NCI-H128 (cell line): ENCODE results near the gene PUSL1.

ENCODE experiments used
- DNase-seq: peaks from one replicate; lab custom pipeline; 2025; ENCODE audit not compliant: unreplicated experiment; lab: John Stamatoyannopoulos, UW

Gene PUSL1

GRCh38 chr1:1294250-1294890 is 14.0 kb upstream of the PUSL1 start:
- no peak for DNase-seq

- no peak for DNase-seq
These were observed 13.1 kb upstream of the PUSL1 start for GRCh38 chr1:1295154-1295923.

DNA sequence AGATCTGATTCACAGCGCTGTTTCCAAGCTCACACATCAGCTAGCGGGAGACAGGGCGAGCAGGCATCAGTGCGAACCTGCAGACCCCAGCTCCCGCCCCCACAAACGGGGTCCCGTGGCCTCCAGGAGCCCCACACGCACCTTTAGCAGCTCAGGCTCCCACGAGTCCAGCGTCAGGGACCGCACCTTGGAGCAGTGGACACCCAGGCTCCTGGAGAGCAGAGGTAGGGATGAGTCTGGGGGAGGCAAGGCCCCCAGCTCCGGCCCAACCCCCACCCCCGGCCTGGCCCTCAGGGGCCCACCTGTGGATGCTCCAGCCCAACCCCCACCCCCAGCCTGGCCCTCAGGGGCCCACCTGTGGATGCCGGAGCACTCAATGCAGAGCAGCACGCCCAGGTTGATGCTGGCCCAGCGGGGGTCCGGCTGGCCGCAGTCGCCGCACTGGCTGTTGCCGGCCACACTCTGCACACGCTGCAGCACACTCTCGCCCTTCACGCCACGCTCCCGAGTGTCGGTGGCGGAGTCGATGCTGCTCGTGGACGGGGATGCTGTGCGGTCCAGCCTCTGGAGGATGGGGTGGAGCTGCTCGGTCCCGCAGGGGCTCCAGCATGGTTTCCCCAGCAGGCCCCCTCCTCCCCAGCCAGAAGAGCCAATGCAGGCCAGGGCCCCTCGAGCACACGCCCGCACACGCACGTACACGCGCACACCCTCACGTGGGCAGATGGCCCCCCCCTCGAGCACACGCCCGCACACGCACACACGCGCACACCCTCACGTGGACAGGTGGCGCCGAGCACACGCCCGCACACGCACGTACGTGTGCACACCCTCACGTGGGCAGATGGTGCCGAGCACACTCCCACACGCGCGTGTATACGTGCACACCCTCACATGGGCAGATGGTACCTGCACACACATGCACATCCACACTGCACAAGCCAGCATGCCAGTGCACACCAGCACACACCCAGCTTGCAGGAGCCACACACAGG is 12.0 kb upstream of the PUSL1 start:
- DNase-seq: no peak

DNA sequence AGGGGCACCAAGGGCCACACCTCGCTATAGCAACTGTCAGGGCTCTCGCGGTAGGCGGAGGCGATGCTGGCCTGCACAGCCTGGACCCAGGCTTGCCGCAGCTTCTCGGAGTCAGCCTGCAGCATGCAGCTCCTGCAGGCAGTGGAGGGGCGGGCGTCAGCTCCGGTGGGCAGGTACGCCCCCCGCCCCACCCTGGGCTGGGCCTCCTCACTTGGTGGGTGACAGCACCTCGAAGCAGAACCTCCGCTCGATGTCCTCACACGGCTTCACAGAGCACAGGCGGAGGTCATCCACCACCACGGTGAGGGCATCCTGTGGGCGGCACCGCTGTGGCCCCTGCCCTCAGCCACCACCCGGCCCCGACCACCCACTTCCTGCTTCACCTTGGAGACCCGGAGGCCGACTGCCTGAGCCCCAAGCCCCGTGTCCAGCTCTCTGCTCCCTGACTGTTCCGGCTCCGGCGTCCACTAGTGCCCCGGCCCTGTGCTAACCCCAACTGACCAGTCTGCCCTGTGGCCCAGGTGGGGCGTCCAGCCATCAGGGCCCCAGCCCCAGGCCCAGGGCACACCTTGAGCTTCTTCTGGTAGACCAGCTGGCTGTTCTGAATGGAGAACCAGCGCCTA is 10.5 kb upstream of the PUSL1 start:
- no peak for DNase-seq

GRCh38 chr1:1298861-1299685 is 9.3 kb upstream of the PUSL1 start:
- no peak for DNase-seq

DNA sequence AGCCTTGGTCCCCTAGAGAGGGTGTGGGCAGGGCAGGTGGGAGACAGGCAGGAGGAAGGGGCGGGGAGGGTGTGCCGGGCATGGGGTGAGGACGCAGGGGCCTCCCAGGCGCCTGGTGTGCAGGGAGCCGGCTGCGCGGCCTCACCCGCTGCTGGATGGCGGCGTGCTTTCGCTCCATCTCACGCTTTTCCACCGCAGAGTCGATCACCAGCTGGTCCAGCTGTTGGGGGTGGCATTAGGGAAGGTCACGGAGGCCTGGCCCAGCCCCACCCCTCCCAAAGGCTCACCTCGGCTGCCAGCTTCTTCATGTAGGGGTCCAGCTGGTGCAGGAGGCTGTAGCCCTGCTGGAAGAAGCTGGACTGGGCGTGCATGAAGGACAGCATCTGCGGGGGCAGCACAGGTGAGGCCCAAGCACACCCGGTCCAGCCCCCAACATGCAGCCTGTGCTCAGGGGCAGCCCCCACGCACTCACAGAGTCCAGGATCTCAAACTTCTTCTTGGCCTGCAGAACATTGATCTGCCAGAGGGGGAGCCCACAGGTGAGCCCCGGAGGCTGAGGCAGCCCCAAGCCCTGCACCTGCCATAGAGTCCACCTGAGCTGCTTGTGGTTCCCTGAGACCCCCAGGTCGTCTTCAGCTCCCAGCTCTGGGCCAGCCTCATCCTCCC is 8.6 kb upstream of the PUSL1 start:
- DNase-seq: no peak

DNA sequence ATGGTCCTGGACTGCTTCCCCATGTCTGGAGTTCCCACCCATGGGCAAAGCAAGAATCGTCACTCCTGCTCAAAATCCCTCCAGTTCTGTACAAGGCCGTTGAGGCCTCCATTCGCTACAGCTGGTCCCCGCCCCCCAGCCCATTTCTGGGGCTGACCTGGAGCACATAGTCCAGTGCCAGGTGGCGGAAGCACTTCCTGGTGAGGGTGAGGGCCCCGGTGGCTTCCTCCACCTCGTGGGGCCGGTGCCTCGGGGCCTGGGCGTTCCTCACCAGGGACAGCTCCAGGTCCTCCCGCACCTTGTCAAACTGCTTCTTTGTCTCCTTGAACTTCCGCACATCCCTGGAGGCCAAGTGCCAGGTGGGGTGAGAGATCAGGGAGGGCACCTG is 8.1 kb upstream of the PUSL1 start:
- DNase-seq: no peak

GRCh38 chr1:1302006-1302430 is 6.4 kb upstream of the PUSL1 start:
- DNase-seq: no peak

GRCh38 chr1:1302951-1303509 is 5.4 kb upstream of the PUSL1 start:
- no peak for DNase-seq

GRCh38 chr1:1303736-1304135 is 4.7 kb upstream of the PUSL1 start:
- DNase-seq: no peak

GRCh38 chr1:1304331-1305299 is 3.8 kb upstream of the PUSL1 start:
- DNase-seq: peak; percentile 51

GRCh38 chr1:1305300-1306069 is 2.9 kb upstream of the PUSL1 start:
- no peak for DNase-seq

DNA sequence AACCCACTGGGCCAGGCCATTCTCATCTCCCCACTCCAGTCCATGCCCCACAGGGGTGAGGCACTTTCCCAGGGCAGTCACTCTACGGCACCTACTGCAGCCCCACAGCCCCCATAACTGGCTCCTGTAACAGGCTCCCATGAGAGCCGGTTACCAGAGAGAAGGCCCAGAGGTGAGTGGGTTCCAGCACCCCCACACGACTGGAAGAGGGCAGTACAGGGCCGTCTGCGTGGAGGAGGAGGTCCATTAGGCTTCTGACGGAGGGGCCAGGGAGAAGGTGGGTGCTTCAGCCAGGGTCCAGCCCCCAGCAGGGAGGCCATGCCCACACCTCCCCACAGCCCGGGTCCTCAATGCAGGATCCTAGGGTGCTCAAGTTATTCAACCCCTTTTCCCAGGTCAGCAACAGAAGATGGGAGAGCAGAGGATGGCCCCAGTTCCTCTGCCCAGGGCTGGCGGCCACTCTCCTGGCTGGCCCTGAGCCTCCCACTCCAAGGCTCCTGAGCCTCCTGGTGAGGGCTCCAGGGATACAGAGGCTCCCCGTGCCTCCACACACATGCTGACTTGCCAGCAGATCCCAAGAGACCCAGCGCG is 2.2 kb upstream of the PUSL1 start:
- no peak for DNase-seq

- DNase-seq: no peak
These were observed 1.6 kb upstream of the PUSL1 start for GRCh38 chr1:1306661-1307260.

DNA sequence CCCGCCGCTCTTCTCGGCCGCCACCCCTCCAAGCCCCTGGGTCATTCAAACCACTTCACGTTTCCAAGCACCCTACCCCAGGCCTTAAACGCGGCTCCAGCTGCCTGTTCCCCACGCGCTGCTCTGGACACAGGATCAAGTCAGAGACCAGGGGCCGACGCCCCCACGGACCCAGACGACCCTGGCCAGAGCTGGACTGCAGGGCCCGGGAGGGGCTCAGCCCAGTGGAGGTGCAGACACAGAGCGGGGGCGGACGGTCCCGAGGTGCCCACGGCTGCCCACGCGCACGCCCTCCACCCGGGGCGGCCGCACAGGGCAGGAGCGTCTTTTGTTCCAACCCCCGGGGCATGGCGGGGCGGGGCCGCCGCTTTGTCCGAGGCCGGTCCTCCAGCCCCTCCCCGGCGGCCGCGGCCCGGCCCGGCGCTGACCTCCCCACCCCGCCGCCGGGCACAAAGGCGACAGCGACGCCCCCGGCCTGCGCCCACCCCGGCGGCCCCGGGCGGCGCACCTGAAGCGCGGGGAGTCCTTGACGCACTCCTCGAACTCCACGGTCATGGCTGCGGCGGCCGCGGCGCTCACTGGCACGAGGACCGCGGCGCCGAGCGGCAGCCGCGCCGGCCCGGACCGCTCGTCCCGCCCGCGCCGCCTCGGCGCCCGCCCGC is 1.0 kb upstream of the PUSL1 start:
- DNase-seq: no peak

- no peak for DNase-seq
These were observed 406 bp downstream of the PUSL1 start for GRCh38 chr1:1308756-1309250.
